ENCODE results near the gene SUV39H2. TPM values are rescaled to one million over a fixed set of nuclear protein-coding genes. Genes with fewer than 3 reads are reported as not detected.
"Not testable (repeated sequence)": the region's sequence is repeated elsewhere in the genome, so short reads cannot be mapped to it uniquely, and the experiment has no call there.

The SUV39H2 gene
- polyA plus RNA-seq, 2 donors, result 1.8 to 4.5 TPM

DNA sequence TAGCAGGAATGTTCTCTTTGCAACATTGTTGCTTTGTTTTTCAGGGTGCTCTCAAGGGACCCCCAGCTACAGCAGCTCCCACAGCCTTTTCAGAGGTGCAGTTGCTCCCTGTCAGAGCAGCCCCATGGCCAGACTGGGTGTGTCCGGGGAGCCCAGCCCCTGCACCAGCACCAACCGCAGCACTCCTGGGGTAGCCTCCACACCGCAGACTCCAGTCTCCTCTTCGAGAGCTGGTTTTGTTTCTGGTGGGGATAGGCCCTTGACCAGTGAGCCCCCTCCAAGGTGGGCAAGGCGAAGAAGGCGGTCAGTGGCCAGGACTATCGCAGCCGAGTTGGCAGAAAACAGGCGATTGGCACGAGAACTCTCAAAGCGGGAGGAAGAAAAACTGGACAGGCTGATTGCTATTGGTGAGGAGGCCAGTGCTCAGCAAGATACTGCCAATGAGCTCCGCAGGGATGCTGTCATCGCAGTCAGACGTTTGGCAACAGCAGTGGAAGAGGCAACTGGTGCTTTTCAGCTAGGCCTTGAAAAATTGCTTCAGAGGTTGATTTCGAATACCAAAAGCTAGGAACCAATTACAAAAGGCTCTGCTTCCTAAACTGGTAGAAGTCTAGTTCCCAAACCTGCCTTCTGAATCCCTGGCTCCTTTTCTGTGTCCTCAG is 35.2 kb upstream of the SUV39H2 start:
- WGBS, 2 donors, result 94 to 95% methylated on average over 15 of the region's 15 CpGs
- no peak overlapping the region for H3K4me3 ChIP-seq (ENCODE audit: low read depth in 1 of 2, low read length in 2 of 2)
- no peaks in the 10 kb centered on the region for H3K27me3 ChIP-seq (ENCODE audit: control insufficient read depth in 1 of 2, insufficient read depth in 2 of 2, low read length in 2 of 2)
- peaks cover 17 to 19% of the 10 kb centered on the region in 2 donors for H3K36me3 ChIP-seq (ENCODE audit: control insufficient read depth in 2 of 2, insufficient read depth in 2 of 2, low read length in 1 of 2)
- H3K4me1 ChIP-seq (ENCODE audit: control insufficient read depth in 2 of 2, insufficient read depth in 2 of 2, low read length in 1 of 2), result no peaks in the 10 kb centered on the region
- H3K27ac ChIP-seq (ENCODE audit: low read depth in 2 of 2, low read length in 1 of 2), result no peak overlapping the region
- no peaks in the 10 kb centered on the region for H3K9me3 ChIP-seq (ENCODE audit: control insufficient read depth in 2 of 2, insufficient read depth in 1 of 2, low read depth in 1 of 2, low read length in 1 of 2)

DNA sequence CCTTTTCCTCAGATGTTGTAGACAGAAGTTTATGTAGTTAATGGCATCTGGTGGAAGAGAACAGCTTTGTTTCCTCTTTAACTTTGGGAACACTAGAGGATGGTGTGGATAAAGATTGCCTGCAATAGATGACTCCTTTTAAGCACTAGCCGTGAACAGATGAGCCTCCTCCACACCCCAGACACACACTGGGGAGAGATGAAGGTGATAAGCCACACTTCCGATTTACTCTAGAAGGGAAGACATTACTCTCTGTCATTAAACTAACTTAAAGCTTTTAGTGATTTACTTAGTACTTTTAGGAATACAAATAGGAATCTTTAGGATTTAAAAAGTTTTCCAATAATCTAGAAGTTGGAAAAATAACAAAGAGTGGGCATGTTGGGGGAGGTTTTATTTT is 33.7 kb upstream of the SUV39H2 start:
- no peaks in the 10 kb centered on the region for H3K9me3 ChIP-seq (ENCODE audit: control insufficient read depth in 2 of 2, insufficient read depth in 1 of 2, low read depth in 1 of 2, low read length in 1 of 2)
- no peaks in the 10 kb centered on the region for H3K4me1 ChIP-seq (ENCODE audit: control insufficient read depth in 2 of 2, insufficient read depth in 2 of 2, low read length in 1 of 2)
- no peak overlapping the region for H3K27ac ChIP-seq (ENCODE audit: low read depth in 2 of 2, low read length in 1 of 2)
- no peak overlapping the region for H3K4me3 ChIP-seq (ENCODE audit: low read depth in 1 of 2, low read length in 2 of 2)
- no peaks in the 10 kb centered on the region for H3K27me3 ChIP-seq (ENCODE audit: control insufficient read depth in 1 of 2, insufficient read depth in 2 of 2, low read length in 2 of 2)
- peaks cover 17 to 19% of the 10 kb centered on the region in 2 donors for H3K36me3 ChIP-seq (ENCODE audit: control insufficient read depth in 2 of 2, insufficient read depth in 2 of 2, low read length in 1 of 2)
- WGBS, 2 donors, result 90 to 98% methylated on average over 2 of the region's 2 CpGs

DNA sequence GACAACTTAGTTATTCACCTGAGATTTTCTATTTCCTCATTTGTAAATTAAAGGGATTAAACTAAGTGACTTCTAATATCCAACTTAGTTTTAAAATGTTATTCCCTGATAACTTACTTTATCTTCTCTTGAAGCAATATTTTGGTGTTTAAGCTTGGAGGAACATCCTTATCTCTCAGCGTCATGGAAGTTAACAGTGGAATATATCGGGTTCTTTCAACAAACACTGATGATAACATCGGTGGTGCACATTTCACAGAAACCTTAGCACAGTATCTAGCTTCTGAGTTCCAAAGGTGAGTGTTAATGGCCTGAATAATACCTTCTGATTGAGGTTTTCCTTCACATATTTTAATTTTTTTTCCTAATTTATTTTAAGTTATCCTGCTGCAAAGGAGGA is 26.4 kb upstream of the SUV39H2 start:
- Histone ChIP-seq H3K36me3 (ENCODE audit: control insufficient read depth in 2 of 2, insufficient read depth in 2 of 2, low read length in 1 of 2) (peaks cover 0 to 3% of the 10 kb centered on the region in 2 donors), H3K9me3 (ENCODE audit: control insufficient read depth in 2 of 2, insufficient read depth in 1 of 2, low read depth in 1 of 2, low read length in 1 of 2) (no peaks in the 10 kb centered on the region), H3K4me1 (ENCODE audit: control insufficient read depth in 2 of 2, insufficient read depth in 2 of 2, low read length in 1 of 2) (no peaks in the 10 kb centered on the region), H3K27me3 (ENCODE audit: control insufficient read depth in 1 of 2, insufficient read depth in 2 of 2, low read length in 2 of 2) (no peaks in the 10 kb centered on the region), H3K4me3 (ENCODE audit: low read depth in 1 of 2, low read length in 2 of 2) (no peak overlapping the region), H3K27ac (ENCODE audit: low read depth in 2 of 2, low read length in 1 of 2) (no peak overlapping the region)
- WGBS, 2 donors, result 81 to 94% methylated on average over 3 of the region's 3 CpGs

DNA sequence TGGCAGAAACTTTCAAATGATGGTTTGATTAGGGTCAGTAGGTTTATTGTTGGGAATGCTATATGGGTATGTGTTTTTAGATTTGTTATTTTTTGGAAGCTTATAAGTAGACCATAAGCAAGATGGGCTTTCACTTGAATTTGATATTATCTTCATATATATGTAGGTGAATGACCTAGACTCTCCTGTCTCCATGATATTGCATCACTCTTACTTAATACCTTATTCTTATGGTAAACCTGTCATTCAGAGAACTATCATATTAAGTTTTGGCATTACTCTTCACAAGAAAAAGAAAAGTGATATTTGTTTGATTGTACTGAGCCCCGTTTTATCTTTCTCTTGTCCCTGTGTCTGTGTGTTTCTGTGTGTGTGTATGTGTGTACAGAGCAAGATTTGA is 23.2 kb upstream of the SUV39H2 start:
- 82 to 97% methylated on average over 1 of the region's 1 CpG for WGBS, 2 donors
- no peak overlapping the region for H3K27ac ChIP-seq (ENCODE audit: low read depth in 2 of 2, low read length in 1 of 2)
- H3K4me1 ChIP-seq (ENCODE audit: control insufficient read depth in 2 of 2, insufficient read depth in 2 of 2, low read length in 1 of 2), result no peaks in the 10 kb centered on the region
- no peaks in the 10 kb centered on the region for H3K9me3 ChIP-seq (ENCODE audit: control insufficient read depth in 2 of 2, insufficient read depth in 1 of 2, low read depth in 1 of 2, low read length in 1 of 2)
- no peak overlapping the region for H3K4me3 ChIP-seq (ENCODE audit: low read depth in 1 of 2, low read length in 2 of 2)
- peaks cover 3 to 5% of the 10 kb centered on the region in 2 donors for H3K36me3 ChIP-seq (ENCODE audit: control insufficient read depth in 2 of 2, insufficient read depth in 2 of 2, low read length in 1 of 2)
- H3K27me3 ChIP-seq (ENCODE audit: control insufficient read depth in 1 of 2, insufficient read depth in 2 of 2, low read length in 2 of 2), result no peaks in the 10 kb centered on the region

DNA sequence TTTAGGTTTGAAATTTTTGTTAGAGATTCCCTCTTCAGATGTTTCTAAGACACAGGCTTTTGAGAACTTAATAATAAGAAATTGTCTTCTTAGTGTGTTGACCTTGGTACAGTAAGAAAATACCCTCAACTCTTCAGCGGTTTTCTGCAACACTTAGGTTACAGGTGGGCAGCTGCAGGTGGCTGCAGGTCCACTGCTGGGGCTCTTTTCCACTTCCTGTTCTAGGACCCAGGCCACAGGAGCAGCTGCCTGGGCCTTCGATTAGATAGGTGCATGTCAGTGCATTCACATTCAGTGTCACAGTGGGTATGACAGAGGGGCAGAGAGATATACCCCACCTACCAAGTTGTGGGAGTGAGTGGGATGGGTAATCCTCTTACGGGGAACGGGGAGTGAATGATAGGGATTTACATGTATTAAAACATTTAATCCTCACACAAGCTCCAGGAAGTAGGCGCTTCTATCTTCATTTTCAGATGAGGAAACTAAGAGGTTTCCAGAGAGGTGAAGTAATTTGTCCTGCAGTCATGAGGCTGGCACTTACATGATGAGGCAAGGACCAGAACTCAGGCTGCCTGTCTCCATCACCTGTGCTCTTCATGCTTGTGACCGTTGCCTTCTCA is 20.2 kb upstream of the SUV39H2 start:
- no peaks in the 10 kb centered on the region for H3K27me3 ChIP-seq (ENCODE audit: control insufficient read depth in 1 of 2, insufficient read depth in 2 of 2, low read length in 2 of 2)
- H3K4me3 ChIP-seq (ENCODE audit: low read depth in 1 of 2, low read length in 2 of 2), result no peak overlapping the region
- no peak overlapping the region for H3K27ac ChIP-seq (ENCODE audit: low read depth in 2 of 2, low read length in 1 of 2)
- WGBS, 2 donors, result 76 to 89% methylated on average over 6 of the region's 6 CpGs
- no peaks in the 10 kb centered on the region for H3K4me1 ChIP-seq (ENCODE audit: control insufficient read depth in 2 of 2, insufficient read depth in 2 of 2, low read length in 1 of 2)
- peaks cover 0 to 5% of the 10 kb centered on the region in 2 donors for H3K36me3 ChIP-seq (ENCODE audit: control insufficient read depth in 2 of 2, insufficient read depth in 2 of 2, low read length in 1 of 2)
- no peaks in the 10 kb centered on the region for H3K9me3 ChIP-seq (ENCODE audit: control insufficient read depth in 2 of 2, insufficient read depth in 1 of 2, low read depth in 1 of 2, low read length in 1 of 2)

DNA sequence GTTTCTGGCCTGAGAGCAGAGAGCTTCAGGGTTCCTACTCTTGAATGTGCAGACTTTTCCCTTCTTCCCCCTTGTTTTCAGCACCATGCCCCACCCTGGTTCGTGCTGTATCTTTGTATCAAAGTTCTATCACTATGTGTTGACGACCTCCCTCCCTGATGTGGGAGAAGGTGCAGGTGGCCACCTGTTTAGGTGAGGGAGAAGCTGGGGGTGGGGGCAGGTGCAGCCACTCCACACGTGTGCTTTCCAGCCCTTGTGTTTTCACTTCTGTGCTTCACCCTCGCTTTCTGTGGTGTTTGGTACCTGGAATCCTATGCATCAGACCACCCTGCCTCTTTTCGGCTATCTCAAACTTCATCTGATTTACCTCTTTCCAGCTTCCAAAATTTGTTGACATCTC is 19.6 kb upstream of the SUV39H2 start:
- WGBS, 2 donors, result 75 to 82% methylated on average over 5 of the region's 5 CpGs

DNA sequence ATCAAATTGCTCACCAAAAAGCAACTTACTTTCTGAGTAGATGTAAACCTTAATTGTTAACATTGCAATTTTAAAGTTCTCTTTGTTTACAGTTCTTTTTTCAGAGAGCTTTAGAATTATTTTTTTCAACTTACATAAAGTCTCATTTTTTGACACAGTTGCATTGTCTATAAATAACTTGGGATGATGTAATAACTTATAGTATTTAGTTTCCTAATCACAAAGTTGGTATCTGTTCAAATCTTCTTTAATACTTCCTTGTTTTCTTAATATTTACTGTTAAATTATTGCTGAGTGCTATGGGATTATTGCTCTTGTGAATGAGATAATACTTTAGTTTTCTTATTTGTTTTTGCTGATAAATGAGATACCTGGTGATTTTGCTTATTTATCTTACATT is 18.9 kb upstream of the SUV39H2 start:
- H3K27me3 ChIP-seq (ENCODE audit: control insufficient read depth in 1 of 2, insufficient read depth in 2 of 2, low read length in 2 of 2), result no peaks in the 10 kb centered on the region
- peaks cover 0 to 5% of the 10 kb centered on the region in 2 donors for H3K36me3 ChIP-seq (ENCODE audit: control insufficient read depth in 2 of 2, insufficient read depth in 2 of 2, low read length in 1 of 2)
- no peaks in the 10 kb centered on the region for H3K4me1 ChIP-seq (ENCODE audit: control insufficient read depth in 2 of 2, insufficient read depth in 2 of 2, low read length in 1 of 2)
- no peak overlapping the region for H3K27ac ChIP-seq (ENCODE audit: low read depth in 2 of 2, low read length in 1 of 2)
- H3K9me3 ChIP-seq (ENCODE audit: control insufficient read depth in 2 of 2, insufficient read depth in 1 of 2, low read depth in 1 of 2, low read length in 1 of 2), result no peaks in the 10 kb centered on the region
- H3K4me3 ChIP-seq (ENCODE audit: low read depth in 1 of 2, low read length in 2 of 2), result no peak overlapping the region

More for the DNA sequence above, 19.6 kb upstream of the SUV39H2 start:
- Histone ChIP-seq H3K4me1 (ENCODE audit: control insufficient read depth in 2 of 2, insufficient read depth in 2 of 2, low read length in 1 of 2) (no peaks in the 10 kb centered on the region), H3K36me3 (ENCODE audit: control insufficient read depth in 2 of 2, insufficient read depth in 2 of 2, low read length in 1 of 2) (peaks cover 0 to 5% of the 10 kb centered on the region in 2 donors), H3K27me3 (ENCODE audit: control insufficient read depth in 1 of 2, insufficient read depth in 2 of 2, low read length in 2 of 2) (no peaks in the 10 kb centered on the region), H3K27ac (ENCODE audit: low read depth in 2 of 2, low read length in 1 of 2) (no peak overlapping the region), H3K4me3 (ENCODE audit: low read depth in 1 of 2, low read length in 2 of 2) (no peak overlapping the region), H3K9me3 (ENCODE audit: control insufficient read depth in 2 of 2, insufficient read depth in 1 of 2, low read depth in 1 of 2, low read length in 1 of 2) (no peaks in the 10 kb centered on the region)

DNA sequence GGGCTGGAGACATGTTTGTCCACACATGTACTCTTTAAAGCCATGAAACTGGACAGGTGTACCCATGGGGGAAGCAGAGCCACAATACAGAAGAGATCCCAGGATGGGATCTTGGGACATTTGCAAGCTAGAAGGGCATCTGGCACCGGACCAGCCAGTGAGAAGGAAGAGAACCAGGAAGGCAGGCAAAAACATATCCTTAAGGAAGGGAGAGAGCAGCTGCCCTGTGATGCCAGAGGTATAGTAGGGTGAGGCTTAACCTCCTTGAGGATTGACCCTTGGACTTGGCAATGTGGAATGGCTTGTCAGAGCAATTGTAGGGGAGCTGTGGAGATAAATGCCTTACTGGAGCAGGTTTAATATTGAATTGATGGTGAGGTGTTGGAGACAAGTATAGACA is 17.9 kb upstream of the SUV39H2 start:
- H3K27me3 ChIP-seq (ENCODE audit: control insufficient read depth in 1 of 2, insufficient read depth in 2 of 2, low read length in 2 of 2), result no peaks in the 10 kb centered on the region
- 71 to 89% methylated on average over 1 of the region's 1 CpG for WGBS, 2 donors
- no peak overlapping the region for H3K4me3 ChIP-seq (ENCODE audit: low read depth in 1 of 2, low read length in 2 of 2)
- peaks cover 0 to 5% of the 10 kb centered on the region in 2 donors for H3K36me3 ChIP-seq (ENCODE audit: control insufficient read depth in 2 of 2, insufficient read depth in 2 of 2, low read length in 1 of 2)
- no peak overlapping the region for H3K27ac ChIP-seq (ENCODE audit: low read depth in 2 of 2, low read length in 1 of 2)
- no peaks in the 10 kb centered on the region for H3K4me1 ChIP-seq (ENCODE audit: control insufficient read depth in 2 of 2, insufficient read depth in 2 of 2, low read length in 1 of 2)
- no peaks in the 10 kb centered on the region for H3K9me3 ChIP-seq (ENCODE audit: control insufficient read depth in 2 of 2, insufficient read depth in 1 of 2, low read depth in 1 of 2, low read length in 1 of 2)

DNA sequence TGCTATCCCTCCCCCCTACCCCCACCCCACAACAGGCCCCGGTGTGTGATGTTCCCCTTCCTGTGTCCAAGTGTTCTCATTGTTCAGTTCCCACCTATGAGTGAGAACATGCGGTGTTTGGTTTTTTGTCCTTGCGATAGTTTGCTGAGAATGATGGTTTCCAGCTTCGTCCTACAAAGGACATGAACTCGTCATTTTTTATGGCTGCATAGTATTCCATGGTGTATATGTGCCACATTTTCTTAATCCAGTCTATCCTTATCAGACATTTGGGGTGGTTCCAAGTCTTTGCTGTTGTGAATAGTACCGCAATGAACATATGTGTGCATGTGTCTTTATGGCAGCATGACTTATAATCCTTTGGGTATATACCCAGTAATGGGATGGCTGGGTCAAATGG is 14.2 kb upstream of the SUV39H2 start:
- H3K36me3 ChIP-seq (ENCODE audit: control insufficient read depth in 2 of 2, insufficient read depth in 2 of 2, low read length in 1 of 2), result not testable (repeated sequence)

DNA sequence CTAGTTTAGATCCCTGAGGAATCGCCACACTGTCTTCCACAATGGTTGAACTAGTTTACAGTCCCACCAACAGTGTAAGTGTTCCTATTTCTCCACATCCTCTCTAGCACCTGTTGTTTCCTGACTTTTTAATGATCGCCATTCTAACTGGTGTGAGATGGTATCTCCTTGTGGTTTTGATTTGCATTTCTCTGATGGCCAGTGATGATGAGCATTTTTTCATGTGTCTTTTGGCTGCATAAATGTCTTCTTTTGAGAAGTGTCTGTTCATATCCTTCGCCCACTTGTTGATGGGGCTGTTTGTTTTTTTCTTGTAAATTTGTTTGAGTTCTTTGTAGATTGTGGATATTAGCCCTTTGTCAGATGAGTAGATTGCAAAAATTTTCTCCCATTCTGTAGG is 13.8 kb upstream of the SUV39H2 start:
- 87 to 98% methylated on average over 3 of the region's 3 CpGs for WGBS, 2 donors
- H3K36me3 ChIP-seq (ENCODE audit: control insufficient read depth in 2 of 2, insufficient read depth in 2 of 2, low read length in 1 of 2); H3K9me3 ChIP-seq (ENCODE audit: control insufficient read depth in 2 of 2, insufficient read depth in 1 of 2, low read depth in 1 of 2, low read length in 1 of 2); H3K4me3 ChIP-seq (ENCODE audit: low read depth in 1 of 2, low read length in 2 of 2); H3K4me1 ChIP-seq (ENCODE audit: control insufficient read depth in 2 of 2, insufficient read depth in 2 of 2, low read length in 1 of 2); H3K27ac ChIP-seq (ENCODE audit: low read depth in 2 of 2, low read length in 1 of 2); H3K27me3 ChIP-seq (ENCODE audit: control insufficient read depth in 1 of 2, insufficient read depth in 2 of 2, low read length in 2 of 2): not testable (repeated sequence)

More for the DNA sequence above, 14.2 kb upstream of the SUV39H2 start:
- H3K9me3 ChIP-seq (ENCODE audit: control insufficient read depth in 2 of 2, insufficient read depth in 1 of 2, low read depth in 1 of 2, low read length in 1 of 2); H3K27ac ChIP-seq (ENCODE audit: low read depth in 2 of 2, low read length in 1 of 2); H3K4me3 ChIP-seq (ENCODE audit: low read depth in 1 of 2, low read length in 2 of 2); H3K4me1 ChIP-seq (ENCODE audit: control insufficient read depth in 2 of 2, insufficient read depth in 2 of 2, low read length in 1 of 2); H3K27me3 ChIP-seq (ENCODE audit: control insufficient read depth in 1 of 2, insufficient read depth in 2 of 2, low read length in 2 of 2): not testable (repeated sequence)
- WGBS, 2 donors, result 94 to 98% methylated on average over 5 to 6 of the region's 6 CpGs
